B cell (primary cell): Measurements from ENCODE around the gene CHMP5. TPM values are rescaled to one million over a fixed set of nuclear protein-coding genes. Genes with fewer than 3 reads are reported as not detected.

ENCODE experiments used
- ATAC-seq: fragments of 200-7000 bp; cut with Tn5 transposase; one replicate; pipeline ENCODE4 v1.10.0; 2021; ENCODE audit warnings: low read depth, mild to moderate bottlenecking, moderate number of reproducible peaks, moderate library complexity
- CTCF ChIA-PET: fragments of 350-600 bp; sonication (Branson Sonifier 250); formaldehyde crosslinking; loops from one replicate; lab custom pipeline; 2021; ENCODE audit warnings: antibody characterized with exemption, inconsistent platforms; lab: Charles Lee
- POLR2A ChIA-PET: fragments of 350-600 bp; sonication (Branson Sonifier 250); formaldehyde crosslinking; loops from one replicate; lab custom pipeline; 2021; ENCODE audit warnings: antibody characterized with exemption; lab: Charles Lee
- DNase-seq: peaks from one replicate; pipeline ENCODE4 v3.0.0; 2013
- H2AFZ ChIP-seq: 2 replicates; pipeline ENCODE4 v1.6.1; 2012; ENCODE audit warnings: mild to moderate bottlenecking, low read depth, low read length; ENCODE audit not compliant: insufficient read depth, poor library complexity, severe bottlenecking
- H3K27ac ChIP-seq, 2 donors: 1 replicate in 1 of 2; 2 replicates in 1 of 2; pipeline ENCODE4 v1.5.1; 2012 to 2013; ENCODE audit warnings: low read length in 2 of 2, mild to moderate bottlenecking in 2 of 2, moderate library complexity in 1 of 2
- H3K27me3 ChIP-seq, 4 experiments: fragments of 200-600 bp in 1 of 4; sonication (generic) in 1 of 4; replicated peaks in 1 of 4; 1 replicate in 2 of 4; 2 replicates in 2 of 4; pipeline versions ENCODE4 v1.6.1 to v1.7.0; 2013 to 2016; ENCODE audit warnings: low read length in 3 of 4, mild to moderate bottlenecking in 2 of 4, mixed read lengths in 1 of 4, moderate library complexity in 1 of 4; ENCODE audit not compliant: insufficient read depth in 4 of 4, control insufficient read depth in 3 of 4; ENCODE audit errors: control extremely low read depth in 1 of 4
- H3K36me3 ChIP-seq, 2 experiments: replicated peaks in 1 of 2; 1 replicate in 1 of 2; 2 replicates in 1 of 2; pipeline versions ENCODE4 v1.6.1 to v1.7.1; 2013; ENCODE audit warnings: low read length in 1 of 2; ENCODE audit not compliant: insufficient read depth in 2 of 2, control insufficient read depth in 1 of 2; ENCODE audit errors: control extremely low read depth in 1 of 2, extremely low read depth in 1 of 2
- H3K4me1 ChIP-seq, 2 donors: fragments of 200-600 bp in 1 of 2; sonication (generic) in 1 of 2; 1 replicate in 1 of 2; 2 replicates in 1 of 2; pipeline versions ENCODE4 v1.5.1 to v1.6.1; 2013 to 2017; ENCODE audit warnings: low read length in 2 of 2; ENCODE audit not compliant: control insufficient read depth in 2 of 2, insufficient read depth in 2 of 2
- H3K4me2 ChIP-seq: replicated peaks from 2 replicates; pipeline ENCODE3; 2012; ENCODE audit warnings: mild to moderate bottlenecking, low read depth, low read length; ENCODE audit not compliant: poor library complexity, severe bottlenecking
- H3K4me3 ChIP-seq, 5 experiments: fragments of 200-600 bp in 1 of 5; sonication (generic) in 1 of 5; 1 replicate in 3 of 5; 2 replicates in 2 of 5; pipeline versions ENCODE4 v1.5.1 to v1.7.0; 2011 to 2016; ENCODE audit warnings: low read length in 4 of 5, mild to moderate bottlenecking in 4 of 5, low read depth in 2 of 5, control low read depth in 1 of 5, moderate library complexity in 1 of 5; ENCODE audit not compliant: insufficient read depth in 1 of 5; ENCODE audit errors: control extremely low read depth in 1 of 5, extremely low read depth in 1 of 5
- H3K79me2 ChIP-seq: fragments of 200-600 bp; sonication (generic); one replicate; pipeline ENCODE4 v1.6.0; 2016; ENCODE audit warnings: low read length; ENCODE audit not compliant: control insufficient read depth, insufficient read depth
- H3K9ac ChIP-seq: fragments of 200-600 bp; sonication (generic); 2 replicates; pipeline ENCODE4 v1.6.1; 2017; ENCODE audit warnings: mild to moderate bottlenecking, low read length, moderate library complexity
- H3K9me3 ChIP-seq, 3 donors: one replicate each; pipeline versions ENCODE4 v1.6.1 to v1.7.1; 2013; ENCODE audit warnings: low read length in 2 of 3; ENCODE audit not compliant: control insufficient read depth in 2 of 3, insufficient read depth in 1 of 3; ENCODE audit errors: control extremely low read depth in 1 of 3
- H4K20me1 ChIP-seq: 2 replicates; pipeline ENCODE4 v1.6.0; 2012; ENCODE audit warnings: mild to moderate bottlenecking, low read length; ENCODE audit not compliant: insufficient read depth, control insufficient read depth, poor library complexity, severe bottlenecking
- H3K27ac Mint-ChIP-seq: one replicate; pipeline ENCODE4 v1.8.0; 2021; ENCODE audit warnings: mixed read lengths
- H3K27me3 Mint-ChIP-seq: one replicate; pipeline ENCODE4 v1.8.0; 2021; ENCODE audit warnings: mixed read lengths
- H3K4me1 Mint-ChIP-seq: one replicate; pipeline ENCODE4 v1.8.0; 2021; ENCODE audit warnings: mixed read lengths
- H3K4me3 Mint-ChIP-seq: one replicate; pipeline ENCODE4 v1.8.0; 2021; ENCODE audit warnings: mixed read lengths
- H3K9me3 Mint-ChIP-seq: one replicate; pipeline ENCODE4 v1.8.0; 2022; ENCODE audit warnings: mixed read lengths; ENCODE audit not compliant: insufficient read depth
- CTCF ChIP-seq: fragments of 200-600 bp; IDR thresholded peaks from one replicate; pipeline ENCODE4 v1.8.0; 2022; ENCODE audit warnings: antibody characterized with exemption, mild to moderate bottlenecking
- EZH2 ChIP-seq: IDR thresholded peaks from 2 replicates; pipeline ENCODE4 v1.6.1; 2012; ENCODE audit warnings: borderline replicate concordance, low read depth, mild to moderate bottlenecking, moderate library complexity, low read length; ENCODE audit not compliant: insufficient read depth, poor library complexity, severe bottlenecking
- WGBS: methylation state at CpG from one replicate; pipeline ENCODE4 v1.1.5; 2013; ENCODE audit warnings: missing lambda C conversion rate; ENCODE audit not compliant: insufficient coverage; 5-methylcytosine and 5-hydroxymethylcytosine counted together
- intact Hi-C: fragments of 100-400 bp; cut with micrococcal nuclease; formaldehyde crosslinking; loops from one replicate; pipeline ENCODE4 v1.10.0; 2022
- polyA plus RNA-seq: library from polyadenylated mRNA; depleted of rRNA; stranded (reverse); fragments of >200 nt; gene quantifications from 2 replicates; pipeline ENCODE4 v1.2.3, GENCODE V29; 2012
- total RNA-seq, 2 donors: library from RNA; stranded (reverse); fragments of 120-200 nt in 1 of 2; gene quantifications; 1 replicate in 1 of 2; 2 replicates in 1 of 2; pipeline versions ENCODE4 v1.2.3 to v1.2.4, GENCODE V29; 2013 to 2022

The CHMP5 gene
- total and polyA plus RNA-seq, 2 donors (not counting 1 experiment from before 2014, with no cell fraction given): 15.3 to 28.2 TPM

GRCh38 chr9:33293782-33294181 is 28.9 kb downstream of the CHMP5 start:
- H3K4me3 ChIP-seq: no peak overlapping the region
- H3K4me2 ChIP-seq: no peak overlapping the region
- H3K9me3 Mint-ChIP-seq: no peaks in the 10 kb centered on the region
- no peaks in the 10 kb centered on the region for H3K27me3 Mint-ChIP-seq
- WGBS: no CpG with 5 or more reads among the region's 2 CpGs
- H4K20me1 ChIP-seq: no peaks in the 10 kb centered on the region
- TF ChIP-seq EZH2 (no peak), CTCF (no peak)
- no peaks in the 10 kb centered on the region for H3K27me3 ChIP-seq
- peaks cover 84% of the 10 kb centered on the region for H3K4me1 Mint-ChIP-seq
- intact Hi-C loops: loop anchor here (10.0 kb wide), 4 partner anchors 129 to 739 kb away; partner anchors contain the start of genes B4GALT1, SMIM27, SMU1 and TOPORS
- peaks cover 70 to 82% of the 10 kb centered on the region in 2 donors for H3K4me1 ChIP-seq
- no peak overlapping the region for H3K27ac Mint-ChIP-seq
- no peak overlapping the region for H3K4me3 Mint-ChIP-seq
- ChIA-PET POLR2A (no interaction called here), CTCF (no interaction called here)
- no peak overlapping the region for H3K9ac ChIP-seq
- ATAC-seq (no peak), DNase-seq (no peak)
- no peak overlapping the region for H2AFZ ChIP-seq
- H3K36me3 ChIP-seq: peaks cover 3 to 47% of the 10 kb centered on the region in 2 experiments
- peak overlapping the region in 1 of 2 donors; percentile 43 for H3K27ac ChIP-seq
- H3K79me2 ChIP-seq: peaks cover 71% of the 10 kb centered on the region
- H3K9me3 ChIP-seq: no peaks in the 10 kb centered on the region

- Histone ChIP-seq H3K4me2 (peak overlapping the region; percentile 53), H4K20me1 (no peaks in the 10 kb centered on the region), H3K27ac (peak overlapping the region; percentile 61 to 81), H3K36me3 (peaks cover 3 to 57% of the 10 kb centered on the region in 2 experiments), H3K9me3 (no peaks in the 10 kb centered on the region), H2AFZ (no peak overlapping the region), H3K79me2 (peaks cover 82% of the 10 kb centered on the region), H3K27me3 (no peaks in the 10 kb centered on the region), H3K9ac (peak overlapping the region; percentile 21), H3K4me1 (peaks cover 78 to 81% of the 10 kb centered on the region in 2 donors), H3K4me3 (peak overlapping the region in 1 of 5 experiments; percentile 22)
- Mint-ChIP-seq H3K27me3 (no peaks in the 10 kb centered on the region), H3K9me3 (no peaks in the 10 kb centered on the region), H3K4me3 (peak overlapping the region; percentile 73), H3K27ac (peak overlapping the region; percentile 91), H3K4me1 (peaks cover 93% of the 10 kb centered on the region)
- no peak for TF ChIP-seq EZH2
- no peak for TF ChIP-seq CTCF
- DNase-seq (peak; percentile 50), ATAC-seq (no peak)
- CTCF ChIA-PET: no interaction called here
- intact Hi-C loops: loop anchor here (10.0 kb wide), 4 partner anchors 130 to 740 kb away; partner anchors contain the start of genes B4GALT1, SMIM27, SMU1 and TOPORS
- 44% methylated on average over 8 of the region's 12 CpGs for WGBS
- POLR2A ChIA-PET: no interaction called here
Observed at GRCh38 chr9:33294670-33295432, 30.0 kb downstream of the CHMP5 start.
